ENCODE results near the gene CBLL1.

- no peak for TF ChIP-seq CTCF (IDR thresholded peaks at IDR 0.05)
- TF ChIP-seq POLR2A (IDR thresholded peaks at IDR 0.05), result no peak
Measured at GRCh38 chr7:107758667-107759066, 14.7 kb downstream of the CBLL1 start.

Measured in Peyer's patch (tissue), 4 donors.